ENCODE measurements around the gene RAB44. TPM values are rescaled to one million over a fixed set of nuclear protein-coding genes. Genes with fewer than 3 reads are reported as not detected.

The RAB44 gene
- total RNA-seq, 1 experiment from 2014 or later: 0.05 TPM

DNA sequence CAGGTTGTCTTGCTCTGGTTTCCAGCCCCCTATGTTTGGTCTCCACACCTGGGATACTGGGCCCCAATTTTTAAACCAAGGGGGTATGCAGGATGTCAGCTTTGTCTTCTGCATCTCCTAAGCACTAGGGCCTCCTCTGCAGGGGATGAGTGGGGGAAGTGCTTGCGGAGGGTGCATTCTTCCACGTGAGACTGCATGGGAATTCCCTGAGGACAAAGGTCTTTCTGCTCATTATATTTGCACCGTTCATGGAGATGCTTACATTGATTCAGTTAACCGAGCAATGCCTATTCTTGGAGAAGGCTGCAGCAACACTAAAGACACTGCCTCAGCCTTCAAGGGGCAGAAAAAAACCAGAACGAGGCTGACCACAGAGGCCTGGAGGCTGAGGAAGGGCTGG lies 45.4 kb downstream of the RAB44 start:
- Histone ChIP-seq H3K4me2 (ENCODE audit: low read length) (no peak overlapping the region), H3K9me3 (ENCODE audit: control insufficient read depth in 1 of 2, insufficient read depth in 1 of 2, low read depth in 1 of 2, low read length in 2 of 2) (peaks cover 0 to under 1% of the 10 kb centered on the region in 2 experiments; a peak in 2 of 4 replicates), H3K4me1 (ENCODE audit: control insufficient read depth in 1 of 2, insufficient read depth in 2 of 2, low read length in 2 of 2) (peaks cover 0 to 4% of the 10 kb centered on the region in 2 experiments; a peak in 1 of 4 replicates), H3K27ac (ENCODE audit: low read depth, low read length) (no peak overlapping the region), H3K4me3 (replicated peaks in 1 of 2; ENCODE audit: low read depth in 1 of 2, low read length in 2 of 2) (no peak overlapping the region), H2AFZ (ENCODE audit: low read depth, low read length, poor library complexity, severe bottlenecking) (no peak overlapping the region), H3K9me2 (ENCODE audit: insufficient read depth) (no peaks in the 10 kb centered on the region), H3K79me2 (ENCODE audit: insufficient read depth, low read length) (no peaks in the 10 kb centered on the region), H3K36me3 (ENCODE audit: control insufficient read depth in 1 of 2, insufficient read depth in 2 of 2, low read length in 2 of 2) (no peaks in the 10 kb centered on the region), H4K20me1 (ENCODE audit: insufficient read depth) (no peaks in the 10 kb centered on the region), H3K9ac (ENCODE audit: low read length) (no peak overlapping the region), H3K27me3 (ENCODE audit: insufficient read depth, low read length) (no peaks in the 10 kb centered on the region)
- ATAC-seq: no peak
- RAD21 ChIA-PET (ENCODE audit: low non-redundant PET in 1 of 2, low total read pairs in 2 of 2, uncharacterized antibody in 2 of 2, unreplicated experiment in 2 of 2): no interaction called here
- intact Hi-C loops (cut with micrococcal nuclease): no loop called here
- no TSS peak for BruUV-seq (replicated peaks)
- TF ChIP-seq ZNF274 (IDR thresholded peaks at IDR 0.05; ENCODE audit: low read depth, low read length) (no peak), TCF7L2 (IDR thresholded peaks at IDR 0.05; ENCODE audit: borderline replicate concordance, extremely low read depth, insufficient read depth, insufficient read length) (no peak), CTCF (IDR thresholded peaks at IDR 0.05 in 2 of 3, conservative IDR thresholded peaks at IDR 0.05 in 1 of 3; ENCODE audit: borderline replicate concordance in 1 of 3, insufficient read depth in 1 of 3, low read depth in 2 of 3, low read length in 2 of 3) (no peak), POLR2AphosphoS5 (IDR thresholded peaks at IDR 0.05; ENCODE audit: low read depth, low read length) (no peak), RAD21 (IDR thresholded peaks at IDR 0.05; ENCODE audit: low read depth) (no peak), SP1 (IDR thresholded peaks at IDR 0.05; ENCODE audit: low read depth) (no peak), ZBTB33 (IDR thresholded peaks at IDR 0.05; ENCODE audit: extremely low read depth, insufficient replicate concordance, low read length) (no peak), CEBPB (IDR thresholded peaks at IDR 0.05; ENCODE audit: low read depth) (no peak), EZH2phosphoT487 (IDR thresholded peaks at IDR 0.05; ENCODE audit: borderline replicate concordance) (no peak), FOSL1 (IDR thresholded peaks at IDR 0.05; ENCODE audit: low read depth) (no peak), EGR1 (IDR thresholded peaks at IDR 0.05; ENCODE audit: low read depth) (no peak), SIN3A (IDR thresholded peaks at IDR 0.05; ENCODE audit: low read depth) (no peak), REST (IDR thresholded peaks at IDR 0.05; ENCODE audit: low read depth) (no peak), YY1 (IDR thresholded peaks at IDR 0.05; ENCODE audit: extremely low read depth, insufficient replicate concordance, low read depth, low read length) (no peak)
- no peak for DNase-seq (ENCODE audit: low read depth, low spot score)
- POLR2A ChIA-PET: no interaction called here
- CTCF ChIA-PET: no interaction called here

Measured in HCT116 (cell line).